Dendritic cell treated with granulocyte-macrophage colony-stimulating factor and Interleukin-4, amounts not matched to agents 40 ng/mL and 50 ng/mL, for 4 days (primary cell): ENCODE results near the gene LIM2.

Experiments
- H3K27ac Mint-ChIP-seq: one replicate; pipeline ENCODE4 v1.8.0; 2022; ENCODE audit warnings: mild to moderate bottlenecking, mixed read lengths
- H3K27me3 Mint-ChIP-seq: one replicate; pipeline ENCODE4 v1.8.0; 2022; ENCODE audit warnings: mild to moderate bottlenecking, mixed read lengths
- H3K36me3 Mint-ChIP-seq: one replicate; pipeline ENCODE4 v1.8.0; 2022; ENCODE audit warnings: low read depth, mixed read lengths
- H3K4me1 Mint-ChIP-seq: one replicate; pipeline ENCODE4 v1.8.0; 2022; ENCODE audit warnings: low read depth, mixed read lengths
- H3K4me3 Mint-ChIP-seq: one replicate; pipeline ENCODE4 v1.8.0; 2022; ENCODE audit warnings: mild to moderate bottlenecking, moderate library complexity, mixed read lengths
- H3K9me3 Mint-ChIP-seq: one replicate; pipeline ENCODE4 v1.8.0; 2022; ENCODE audit warnings: mixed read lengths
- intact Hi-C: fragments of 100-400 bp; cut with micrococcal nuclease; formaldehyde crosslinking; loops from one replicate; pipeline ENCODE4 v1.15.0; 2022

Gene LIM2

DNA sequence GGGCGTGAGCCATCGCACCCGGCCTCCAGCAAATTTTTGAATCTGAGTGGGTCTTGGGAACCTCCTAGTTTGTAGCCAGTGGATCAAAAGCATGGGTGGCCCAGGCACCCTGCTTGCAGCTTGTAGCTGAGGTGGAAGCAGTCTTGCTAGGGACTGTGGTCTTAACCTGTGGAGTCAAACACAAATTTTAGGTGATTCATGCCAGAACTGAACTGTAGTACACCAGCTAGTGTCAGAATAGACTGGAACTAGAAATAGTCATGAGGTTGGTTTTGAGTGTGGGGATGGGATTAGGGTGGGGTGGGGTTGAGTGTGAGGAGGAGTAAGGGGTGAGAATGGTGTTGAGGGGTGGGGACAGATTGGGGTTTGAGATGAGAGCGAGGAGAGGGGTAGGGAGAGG is 5.8 kb downstream of the LIM2 start:
- peaks cover 7% of the 10 kb centered on the region for H3K9me3 Mint-ChIP-seq
- intact Hi-C loops, result no loop called here
- H3K27ac Mint-ChIP-seq, result no peak overlapping the region
- no peak overlapping the region for H3K4me3 Mint-ChIP-seq
- H3K36me3 Mint-ChIP-seq, result no peaks in the 10 kb centered on the region
- no peaks in the 10 kb centered on the region for H3K27me3 Mint-ChIP-seq
- H3K4me1 Mint-ChIP-seq, result peaks cover 6% of the 10 kb centered on the region

DNA sequence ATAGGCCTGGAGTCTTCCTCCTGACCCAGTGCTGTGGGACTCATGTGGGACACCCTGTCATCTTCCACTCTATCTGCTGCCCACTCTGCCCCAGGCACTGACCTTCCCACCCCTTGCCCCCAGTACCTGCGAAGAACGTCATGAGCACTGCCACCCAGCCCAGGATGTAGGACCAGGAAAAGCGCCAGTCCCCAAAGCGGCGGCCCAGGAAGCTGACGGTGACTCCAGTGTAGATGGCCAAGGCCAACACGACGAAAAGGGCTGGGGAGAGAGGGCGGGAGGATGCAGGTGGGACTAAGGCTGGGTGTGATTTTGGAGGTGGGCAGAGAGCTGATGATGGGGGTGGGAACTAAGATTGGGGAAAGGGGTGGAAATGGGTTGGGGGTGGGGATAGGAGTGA is 7.4 kb downstream of the LIM2 start:
- Mint-ChIP-seq H3K36me3 (no peaks in the 10 kb centered on the region), H3K27ac (no peak overlapping the region), H3K9me3 (peaks cover 7% of the 10 kb centered on the region), H3K4me1 (peaks cover 4% of the 10 kb centered on the region), H3K4me3 (no peak overlapping the region), H3K27me3 (no peaks in the 10 kb centered on the region)
- intact Hi-C loops, result no loop called here

DNA sequence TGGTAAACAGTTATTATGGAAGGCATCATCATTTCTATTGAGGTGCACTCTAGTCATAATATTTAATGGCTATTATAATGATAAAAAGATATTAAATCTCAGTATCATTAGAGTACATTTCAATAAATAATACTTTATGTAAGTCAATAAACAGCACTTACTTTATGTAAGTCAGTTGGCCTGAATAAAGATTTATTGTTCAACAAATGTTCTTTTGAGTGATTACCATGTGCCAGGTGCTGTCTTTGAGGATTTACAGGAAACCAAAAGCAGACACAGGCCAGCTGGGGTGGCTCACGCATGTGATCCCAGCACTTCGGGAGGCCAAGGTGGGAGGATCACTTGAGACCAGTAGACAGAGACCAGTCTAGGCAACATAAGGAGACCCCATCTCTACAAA is 10.4 kb downstream of the LIM2 start:
- Mint-ChIP-seq H3K9me3 (peaks cover 7% of the 10 kb centered on the region), H3K36me3 (no peaks in the 10 kb centered on the region), H3K4me1 (peaks cover 20% of the 10 kb centered on the region), H3K4me3 (no peak overlapping the region), H3K27me3 (no peaks in the 10 kb centered on the region), H3K27ac (no peak overlapping the region)
- intact Hi-C loops, result no loop called here

DNA sequence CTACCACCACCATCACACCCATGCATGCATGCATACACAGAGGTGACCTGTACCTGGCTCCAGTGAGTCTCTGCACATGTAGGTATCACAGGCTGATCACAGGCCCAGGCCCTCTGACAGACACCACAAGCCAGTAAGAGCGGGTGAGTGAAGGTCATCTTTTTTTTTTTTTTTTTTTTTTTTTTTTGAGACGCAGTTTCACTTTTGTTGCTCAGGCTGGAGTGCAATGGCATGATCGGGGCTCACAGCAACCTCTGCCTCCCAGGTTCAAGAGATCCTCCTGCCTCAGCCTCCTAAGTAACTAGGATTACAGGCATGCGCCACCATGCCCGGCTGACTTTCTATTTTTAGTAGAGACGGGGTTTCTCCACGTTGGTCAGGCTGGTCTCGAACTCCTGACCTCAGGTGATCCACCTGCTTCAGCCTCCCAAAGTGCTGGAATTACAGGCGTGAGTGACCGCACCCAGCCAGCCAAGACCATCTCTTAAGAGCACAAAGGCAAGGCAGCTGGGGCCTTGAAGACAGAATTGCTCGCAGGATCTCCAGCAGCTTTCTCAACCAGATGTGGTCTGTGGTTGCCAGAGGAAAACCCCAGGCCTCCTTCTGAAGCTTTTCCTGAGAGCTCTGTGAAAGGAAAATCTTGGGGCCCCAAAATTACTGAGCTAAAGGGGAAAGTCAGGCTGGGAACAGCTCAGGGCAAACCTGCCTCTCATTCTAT is 12.1 kb downstream of the LIM2 start:
- Mint-ChIP-seq H3K36me3 (no peaks in the 10 kb centered on the region), H3K4me1 (peaks cover 37% of the 10 kb centered on the region), H3K9me3 (no peaks in the 10 kb centered on the region), H3K4me3 (no peak overlapping the region), H3K27ac (no peak overlapping the region), H3K27me3 (no peaks in the 10 kb centered on the region)
- intact Hi-C loops, result no loop called here

DNA sequence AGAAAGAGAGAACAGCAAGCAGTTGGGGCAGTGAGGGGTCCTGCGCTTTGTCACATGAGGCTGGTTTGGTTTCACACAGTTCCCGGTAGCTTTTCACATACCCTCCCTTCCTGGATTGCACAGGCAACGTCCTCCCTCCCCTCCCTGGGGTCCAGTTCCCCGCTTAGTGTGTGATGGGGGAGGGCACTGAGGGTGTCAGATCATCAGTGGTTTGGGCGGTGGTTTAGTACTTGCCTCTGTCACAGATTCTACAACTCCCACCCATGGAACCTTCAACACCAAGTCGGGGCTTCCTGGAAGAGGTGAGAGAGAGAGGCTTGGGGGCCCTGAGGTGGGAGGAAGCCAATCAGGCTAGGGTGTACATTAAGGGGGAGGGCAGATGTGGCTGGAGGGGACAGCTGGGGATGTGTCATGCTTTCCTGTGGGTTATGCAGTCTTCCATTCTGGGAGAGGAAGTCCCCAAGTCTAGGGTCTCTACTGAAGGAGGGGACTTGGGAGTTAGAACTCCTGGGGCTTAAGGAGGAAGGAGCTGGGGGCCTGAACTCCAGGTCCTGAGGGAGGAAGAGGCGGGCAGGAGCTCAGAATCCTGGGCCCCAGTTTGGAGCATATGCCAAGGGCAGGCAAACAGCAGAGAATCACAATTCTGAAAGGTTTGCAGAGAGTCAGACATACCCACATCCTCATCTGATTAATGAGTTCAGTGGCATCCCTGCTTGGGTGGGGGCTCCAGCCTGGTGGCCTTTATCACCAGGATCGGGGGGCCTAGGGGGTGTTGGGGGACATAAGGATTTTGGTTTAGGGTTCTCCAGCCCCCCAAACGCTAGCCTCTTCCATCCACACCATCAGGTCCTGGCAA is 14.9 kb downstream of the LIM2 start, which contains the start of gene NKG7:
Gene NKG7 (minus strand): TSS at position 6 of the 856 bp plus-strand sequence. CDS start 119 bp downstream, outside the sequence.
- Mint-ChIP-seq H3K27ac (no peak within 1 kb of the TSS), H3K9me3 (no peaks in the 10 kb centered on the region), H3K27me3 (no peaks in the 10 kb centered on the region), H3K4me3 (no peak within 1 kb of the TSS), H3K4me1 (peaks cover 49% of the 10 kb centered on the region), H3K36me3 (peaks cover 2% of the 10 kb centered on the region)
- intact Hi-C loops, result no loop called here

DNA sequence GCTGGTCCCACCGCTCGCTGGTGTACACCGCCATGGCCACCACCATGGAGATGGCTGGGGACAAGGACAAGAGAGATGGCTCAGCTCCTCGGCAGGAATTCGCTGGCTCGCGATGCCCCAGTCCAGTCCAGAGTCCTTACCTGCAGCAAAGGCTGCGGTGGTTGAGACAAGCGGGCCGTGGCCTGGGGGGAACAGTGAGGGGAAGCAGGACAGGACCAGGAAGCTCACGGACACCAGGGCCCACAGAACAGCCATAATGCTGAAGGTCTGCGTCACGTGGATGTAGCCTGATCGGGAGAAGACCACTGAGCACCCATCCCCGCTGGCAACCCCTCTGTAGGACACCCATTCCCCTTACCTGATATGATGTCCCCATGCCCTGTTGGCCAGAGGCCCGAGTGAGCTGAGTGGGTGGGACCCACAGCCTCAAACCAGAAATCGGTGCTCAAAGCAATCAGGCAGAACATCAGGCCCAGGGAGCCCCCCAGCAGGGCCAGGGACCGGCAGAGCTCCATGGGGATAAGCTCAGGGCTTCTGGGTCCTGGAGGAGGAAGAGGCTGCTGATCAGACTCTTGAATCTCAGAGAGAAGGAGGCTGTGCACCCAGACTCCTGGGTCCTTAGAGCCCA is 15.6 kb downstream of the LIM2 start:
- no peaks in the 10 kb centered on the region for H3K9me3 Mint-ChIP-seq
- peaks cover 49% of the 10 kb centered on the region for H3K4me1 Mint-ChIP-seq
- H3K4me3 Mint-ChIP-seq, result no peak overlapping the region

DNA sequence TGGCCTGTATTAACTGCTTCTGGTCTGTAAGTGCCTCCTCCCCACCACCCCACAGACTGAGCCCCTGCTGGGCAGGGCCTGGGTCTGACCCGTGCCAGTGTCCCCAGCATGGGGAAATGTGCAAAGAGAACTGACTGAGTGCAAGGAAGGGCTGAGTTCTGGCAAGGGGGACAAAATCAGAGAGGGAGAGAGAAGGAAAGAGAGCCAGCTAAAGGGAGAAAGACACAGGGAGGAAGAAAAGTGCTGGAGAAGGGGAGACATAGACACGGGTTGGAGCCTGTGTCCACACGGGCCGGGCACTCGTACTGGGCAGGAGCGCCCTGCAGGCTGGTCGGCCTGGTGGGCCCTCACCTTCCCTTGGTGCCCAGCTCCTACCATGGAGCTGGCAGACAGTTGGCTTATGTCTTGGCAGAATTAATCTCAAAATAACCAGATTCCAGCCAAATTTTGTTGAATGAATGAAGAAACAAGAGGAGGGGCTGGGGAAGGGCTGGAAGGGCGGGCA is 16.5 kb downstream of the LIM2 start:
- Mint-ChIP-seq H3K27ac (no peak overlapping the region), H3K9me3 (no peaks in the 10 kb centered on the region), H3K27me3 (no peaks in the 10 kb centered on the region), H3K36me3 (peaks cover 7% of the 10 kb centered on the region), H3K4me1 (peaks cover 57% of the 10 kb centered on the region), H3K4me3 (no peak overlapping the region)
- intact Hi-C loops, result no loop called here

More for the DNA sequence above, 15.6 kb downstream of the LIM2 start:
- Mint-ChIP-seq H3K36me3 (peaks cover 7% of the 10 kb centered on the region), H3K27ac (no peak overlapping the region), H3K27me3 (no peaks in the 10 kb centered on the region)
- intact Hi-C loops, result no loop called here

DNA sequence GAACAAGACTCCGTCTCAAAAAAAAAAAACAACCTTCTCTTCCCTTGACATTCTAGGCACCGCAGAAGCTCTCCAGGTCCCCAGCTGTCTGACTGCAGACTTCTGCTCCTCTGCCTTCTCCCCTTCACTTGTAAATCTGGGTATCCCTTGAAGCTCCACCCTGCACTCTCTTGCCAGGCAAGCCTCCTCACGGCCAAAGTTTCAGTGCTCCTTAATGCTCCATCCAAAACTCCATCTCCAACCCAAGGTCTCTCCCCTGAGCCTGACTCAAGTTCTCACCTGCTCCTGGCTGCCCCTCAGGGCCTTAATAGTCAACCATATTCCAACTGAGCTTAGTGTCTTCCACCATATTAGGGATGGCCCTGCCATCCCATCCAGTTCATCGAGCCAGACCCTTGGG is 17.5 kb downstream of the LIM2 start:
- H3K27me3 Mint-ChIP-seq, result no peaks in the 10 kb centered on the region
- H3K4me1 Mint-ChIP-seq, result peaks cover 59% of the 10 kb centered on the region
- no peaks in the 10 kb centered on the region for H3K9me3 Mint-ChIP-seq
- no peak overlapping the region for H3K27ac Mint-ChIP-seq
- H3K4me3 Mint-ChIP-seq, result no peak overlapping the region
- intact Hi-C loops, result no loop called here
- H3K36me3 Mint-ChIP-seq, result peaks cover 13% of the 10 kb centered on the region

DNA sequence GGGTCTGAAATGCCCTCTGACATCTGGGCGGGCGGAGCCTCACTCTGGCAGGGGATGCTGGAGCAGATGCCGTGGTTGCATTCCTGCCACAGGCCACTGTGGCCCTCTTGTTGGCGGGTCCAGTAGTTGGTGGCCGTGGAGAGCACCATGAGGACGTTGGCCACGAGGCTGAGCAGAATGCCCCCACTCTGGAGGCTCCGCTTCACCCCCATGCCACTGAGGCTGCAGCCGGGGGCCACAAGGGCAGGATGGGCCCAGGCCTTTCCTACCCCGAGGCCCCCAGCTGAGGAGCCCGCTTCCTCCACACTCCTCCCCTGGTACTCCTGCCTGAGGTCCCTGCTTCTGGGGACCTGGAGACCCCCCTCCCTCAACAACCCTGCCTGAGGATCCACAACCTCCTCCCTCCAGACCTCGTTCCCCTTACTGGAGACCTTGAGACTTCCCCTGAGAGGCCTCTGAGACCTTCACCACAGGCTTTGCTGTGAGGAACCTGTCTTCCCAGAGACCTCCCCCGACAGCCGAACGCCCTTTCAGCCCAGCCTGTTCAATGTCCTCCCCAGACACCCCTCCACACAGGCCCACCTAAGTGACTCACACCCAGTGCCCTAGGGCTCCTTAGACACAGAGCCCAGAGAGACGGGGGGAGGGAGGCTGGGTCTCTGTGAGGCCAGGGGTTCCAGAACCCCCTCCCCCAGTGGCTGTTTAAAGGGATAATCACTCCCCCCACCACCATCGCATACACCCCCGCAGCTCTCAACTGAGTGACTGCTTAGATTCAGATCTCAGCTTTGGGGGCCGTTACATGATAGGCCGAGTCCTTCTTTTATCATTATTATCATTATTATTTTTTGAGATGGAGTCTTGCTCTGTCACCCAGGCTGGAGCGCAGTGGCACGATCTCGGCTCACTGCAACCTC is 19.1 kb downstream of the LIM2 start, which contains the start of gene CLDND2:
Gene CLDND2 (minus strand): TSS at position 638 of the 917 bp plus-strand sequence. CDS start 426 bp downstream, at position 212.
- Mint-ChIP-seq H3K27me3 (no peaks in the 10 kb centered on the region), H3K9me3 (no peaks in the 10 kb centered on the region), H3K4me1 (peaks cover 65% of the 10 kb centered on the region), H3K27ac (peak within 1 kb of the TSS; percentile 85), H3K36me3 (peaks cover 13% of the 10 kb centered on the region), H3K4me3 (peak within 1 kb of the TSS; percentile 77)
- intact Hi-C loops, result no loop called here

DNA sequence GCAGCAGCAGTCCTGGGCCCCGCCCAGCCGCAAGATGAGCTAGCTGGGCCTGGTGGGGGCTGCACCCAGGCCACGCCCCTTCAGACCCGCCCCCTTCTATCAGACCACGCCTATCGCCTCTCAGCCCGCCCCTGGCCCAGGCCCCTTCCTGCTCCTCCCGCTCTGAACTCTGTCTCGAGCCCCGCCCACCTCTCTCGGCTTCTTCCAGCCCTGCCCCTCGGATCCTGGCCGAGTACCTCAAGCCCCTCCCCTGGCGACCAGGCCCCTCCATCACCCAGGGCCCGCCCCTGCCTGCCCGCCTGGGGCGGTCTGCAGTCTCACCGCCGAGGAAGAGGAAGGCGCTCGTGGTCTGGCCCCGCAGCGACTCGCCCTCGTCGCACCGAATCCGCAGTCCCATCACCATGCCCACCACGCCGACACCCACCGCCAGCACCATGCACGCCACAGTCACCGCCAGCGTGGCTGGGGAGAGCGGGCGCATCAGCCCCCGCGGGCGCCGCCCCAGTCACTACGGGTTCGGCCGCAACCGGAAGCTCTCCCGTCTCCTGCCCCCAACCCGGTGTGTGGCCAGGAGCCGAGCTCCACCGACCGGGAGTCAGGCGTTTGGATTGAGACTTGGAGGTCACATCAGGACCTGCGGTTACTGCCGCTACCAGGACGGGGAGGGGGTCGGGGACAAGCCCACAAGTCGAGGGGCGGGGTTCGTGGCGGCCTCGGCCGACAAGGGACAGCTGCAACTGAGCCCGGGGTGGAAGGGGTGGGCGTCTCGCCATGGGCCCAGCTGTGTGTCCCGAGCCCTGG is 20.0 kb downstream of the LIM2 start:
- no peaks in the 10 kb centered on the region for H3K27me3 Mint-ChIP-seq
- peaks cover 13% of the 10 kb centered on the region for H3K36me3 Mint-ChIP-seq
- intact Hi-C loops, result loop anchor here (1.0 kb wide), 2 partner anchors 27 to 28 kb away; no protein-coding TSS in a partner anchor
- peak overlapping the region; percentile 85 for H3K27ac Mint-ChIP-seq
- H3K9me3 Mint-ChIP-seq, result no peaks in the 10 kb centered on the region
- H3K4me3 Mint-ChIP-seq, result peak overlapping the region; percentile 77
- peaks cover 68% of the 10 kb centered on the region for H3K4me1 Mint-ChIP-seq

DNA sequence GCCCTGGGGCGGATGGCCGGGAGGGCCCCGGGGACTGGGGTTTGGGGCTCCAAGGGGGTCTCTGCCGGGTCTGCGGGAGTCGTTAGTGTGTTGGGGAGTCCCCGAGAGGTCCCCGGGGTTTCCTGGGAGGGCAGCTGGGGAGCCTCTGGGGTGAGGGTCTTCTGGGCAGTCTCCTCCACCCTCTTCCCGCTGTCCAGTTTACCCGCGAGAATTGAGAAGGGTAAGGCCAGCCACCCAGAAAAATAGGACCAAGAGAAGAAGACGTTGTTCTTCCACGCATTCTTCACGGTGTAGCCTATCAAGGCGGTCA is 20.6 kb downstream of the LIM2 start:
- no peaks in the 10 kb centered on the region for H3K9me3 Mint-ChIP-seq
- H3K27me3 Mint-ChIP-seq, result no peaks in the 10 kb centered on the region
- H3K27ac Mint-ChIP-seq, result peak overlapping the region; percentile 85
- peak overlapping the region; percentile 77 for H3K4me3 Mint-ChIP-seq
- H3K4me1 Mint-ChIP-seq, result peaks cover 67% of the 10 kb centered on the region
- H3K36me3 Mint-ChIP-seq, result peaks cover 13% of the 10 kb centered on the region
- intact Hi-C loops, result loop anchor here (1.0 kb wide), 2 partner anchors 27 to 28 kb away; no protein-coding TSS in a partner anchor

DNA sequence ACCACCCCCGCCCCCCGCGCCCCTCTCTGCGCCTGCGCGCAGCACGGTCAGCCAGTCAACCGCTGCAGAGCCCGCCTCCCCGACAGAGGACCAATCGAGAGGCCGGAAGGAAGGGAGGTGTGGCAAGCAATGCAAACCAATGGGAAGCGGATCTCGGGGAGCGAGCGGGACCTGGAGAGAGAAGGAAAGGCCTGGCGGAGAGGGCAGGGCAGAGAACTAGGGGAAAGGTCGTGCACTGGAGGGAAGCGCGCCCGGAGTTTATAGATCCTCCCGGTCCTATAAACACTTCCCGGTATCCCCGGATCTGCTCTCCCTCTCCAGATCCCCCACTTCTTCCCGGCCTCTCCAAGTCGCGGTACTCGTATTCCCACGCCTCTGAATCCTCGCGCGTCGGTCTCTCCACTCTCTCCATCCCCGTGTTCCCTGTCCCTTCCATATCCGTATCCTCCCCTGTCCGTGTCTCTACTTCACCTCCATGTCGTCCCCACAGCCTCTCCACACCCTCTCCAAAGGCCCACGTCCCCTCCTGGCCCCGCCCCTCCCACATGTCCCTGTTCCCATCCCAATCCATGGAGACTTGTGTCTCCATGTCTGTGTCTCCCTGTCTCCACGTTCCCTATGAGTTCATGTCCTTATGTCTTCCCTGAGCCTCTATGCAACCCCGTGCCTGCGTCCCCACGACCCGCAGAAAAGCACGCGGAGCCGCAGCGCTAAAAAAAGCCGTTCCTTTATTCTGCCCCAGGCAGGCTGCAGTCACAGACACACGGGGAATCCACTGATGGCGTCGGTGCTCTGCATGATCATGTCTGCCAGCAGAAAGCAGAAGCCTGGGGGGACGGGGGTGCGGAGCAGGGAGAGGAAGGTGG is 21.2 kb downstream of the LIM2 start:
- no peaks in the 10 kb centered on the region for H3K27me3 Mint-ChIP-seq
- peaks cover 61% of the 10 kb centered on the region for H3K4me1 Mint-ChIP-seq
- H3K4me3 Mint-ChIP-seq, result peak overlapping the region; percentile 77
- H3K9me3 Mint-ChIP-seq, result no peaks in the 10 kb centered on the region
- intact Hi-C loops, result loop anchor here (1.0 kb wide), 2 partner anchors 27 to 28 kb away; no protein-coding TSS in a partner anchor
- H3K27ac Mint-ChIP-seq, result peak overlapping the region; percentile 85
- peaks cover 13% of the 10 kb centered on the region for H3K36me3 Mint-ChIP-seq
